HEK293 (cell line): ENCODE measurements around the gene LOX.

Experiments
- ZNF426 ChIP-seq: fragments of 450-650 bp; formaldehyde crosslinking; IDR thresholded peaks from 2 replicates; pipeline ENCODE4 v1.5.1; 2017; ENCODE audit warnings: missing biosample characterization, missing genetic modification characterization, mild to moderate bottlenecking, inconsistent platforms, moderate library complexity
- TF ChIP-seq, protein P1 (sequence below): fragments of 450-650 bp; formaldehyde crosslinking; IDR thresholded peaks from 2 replicates; pipeline ENCODE4 v1.5.1; 2016; ENCODE audit warnings: missing biosample characterization, missing genetic modification characterization

DNA sequence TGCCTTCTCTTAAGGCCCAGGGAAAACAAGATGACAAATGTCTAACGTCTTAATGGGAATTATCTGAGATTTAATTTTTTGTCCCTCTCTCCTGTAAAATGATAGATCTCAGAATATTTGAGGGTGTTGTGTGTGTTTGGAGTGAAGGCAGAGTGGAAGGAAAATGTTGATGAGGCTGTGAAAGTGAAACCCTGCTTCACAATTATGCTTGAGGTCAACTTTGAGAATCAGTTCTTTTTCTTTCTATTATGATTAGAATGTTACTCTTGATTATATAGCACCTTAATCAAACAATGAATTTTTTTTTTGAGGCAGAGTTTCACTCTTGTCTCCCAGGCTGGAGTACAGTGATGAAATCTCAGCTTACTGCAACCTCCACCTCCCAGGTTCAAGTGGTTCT, 5.5 kb upstream of the LOX start:
- TF ChIP-seq, protein P1, sequence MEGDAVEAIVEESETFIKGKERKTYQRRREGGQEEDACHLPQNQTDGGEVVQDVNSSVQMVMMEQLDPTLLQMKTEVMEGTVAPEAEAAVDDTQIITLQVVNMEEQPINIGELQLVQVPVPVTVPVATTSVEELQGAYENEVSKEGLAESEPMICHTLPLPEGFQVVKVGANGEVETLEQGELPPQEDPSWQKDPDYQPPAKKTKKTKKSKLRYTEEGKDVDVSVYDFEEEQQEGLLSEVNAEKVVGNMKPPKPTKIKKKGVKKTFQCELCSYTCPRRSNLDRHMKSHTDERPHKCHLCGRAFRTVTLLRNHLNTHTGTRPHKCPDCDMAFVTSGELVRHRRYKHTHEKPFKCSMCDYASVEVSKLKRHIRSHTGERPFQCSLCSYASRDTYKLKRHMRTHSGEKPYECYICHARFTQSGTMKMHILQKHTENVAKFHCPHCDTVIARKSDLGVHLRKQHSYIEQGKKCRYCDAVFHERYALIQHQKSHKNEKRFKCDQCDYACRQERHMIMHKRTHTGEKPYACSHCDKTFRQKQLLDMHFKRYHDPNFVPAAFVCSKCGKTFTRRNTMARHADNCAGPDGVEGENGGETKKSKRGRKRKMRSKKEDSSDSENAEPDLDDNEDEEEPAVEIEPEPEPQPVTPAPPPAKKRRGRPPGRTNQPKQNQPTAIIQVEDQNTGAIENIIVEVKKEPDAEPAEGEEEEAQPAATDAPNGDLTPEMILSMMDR (tag by site-specific recombination): no peak
- TF ChIP-seq ZNF426 (tag by site-specific recombination): no peak
